Neural cell (in vitro differentiated cells): ENCODE measurements around the gene ABHD17A. TPM values are rescaled to one million over a fixed set of nuclear protein-coding genes. Genes with fewer than 3 reads are reported as not detected.

Experiments used
- H2AFZ ChIP-seq: fragments of 200-600, 300-800 bp; sonication (generic), shearing (Covaris generic); 2 replicates; pipeline ENCODE4 v1.6.0; 2014; ENCODE audit warnings: low read depth, mild to moderate bottlenecking, antibody characterized with exemption, low read length, moderate library complexity
- H3F3A ChIP-seq: fragments of 200-600 bp; shearing (Covaris generic); 2 replicates; pipeline ENCODE4 v1.6.1; 2016; ENCODE audit warnings: mild to moderate bottlenecking, moderate library complexity, mixed read lengths, antibody characterized with exemption, low read length; ENCODE audit not compliant: insufficient read depth, poor library complexity, severe bottlenecking
- H3K27ac ChIP-seq: fragments of 200-600, 300-800 bp; sonication (generic), shearing (Covaris generic); 2 replicates; pipeline ENCODE4 v1.5.1; 2014; ENCODE audit warnings: mild to moderate bottlenecking, low read length, moderate library complexity
- H3K27me3 ChIP-seq: fragments of 300-800, 200-600 bp; sonication (generic), shearing (Covaris generic); 2 replicates; pipeline ENCODE4 v1.6.0; 2014; ENCODE audit warnings: mild to moderate bottlenecking, low read depth, low read length, moderate library complexity; ENCODE audit not compliant: insufficient read depth
- H3K36me3 ChIP-seq: fragments of 300-800, 200-600 bp; sonication (generic), shearing (Covaris generic); 2 replicates; pipeline ENCODE4 v1.5.1; 2014; ENCODE audit warnings: mild to moderate bottlenecking, antibody characterized with exemption, low read length, moderate library complexity; ENCODE audit not compliant: insufficient read depth
- H3K4me2 ChIP-seq: fragments of 300-800, 200-600 bp; sonication (generic), shearing (Covaris generic); 2 replicates; pipeline ENCODE4 v1.6.0; 2014; ENCODE audit warnings: mild to moderate bottlenecking, low read length
- H3K4me3 ChIP-seq: fragments of 300-800, 200-600 bp; sonication (generic), shearing (Covaris generic); 2 replicates; pipeline ENCODE4 v1.5.1; 2014; ENCODE audit warnings: mild to moderate bottlenecking, low read length, moderate library complexity
- H3K79me2 ChIP-seq: fragments of 200-600 bp; shearing (Covaris generic); replicated peaks from 2 replicates; pipeline ENCODE4 v1.6.0; 2014; ENCODE audit warnings: mild to moderate bottlenecking, low read length, moderate library complexity; ENCODE audit not compliant: insufficient read depth
- H3K9ac ChIP-seq: fragments of 300-800, 200-600 bp; sonication (generic), shearing (Covaris generic); 2 replicates; pipeline ENCODE4 v1.6.1; 2016; ENCODE audit warnings: mild to moderate bottlenecking, low read length, mixed read lengths
- H3K9me2 ChIP-seq: fragments of 200-600 bp; shearing (Covaris generic); 2 replicates; pipeline ENCODE4 v1.6.1; 2016; ENCODE audit warnings: mild to moderate bottlenecking, low read length, mixed read lengths; ENCODE audit not compliant: insufficient read depth
- H3K9me3 ChIP-seq: fragments of 200-600, 300-800 bp; sonication (generic), shearing (Covaris generic); 2 replicates; pipeline ENCODE4 v1.6.1; 2016; ENCODE audit warnings: mild to moderate bottlenecking, mixed run types, low read length, moderate library complexity, mixed read lengths
- H4K20me1 ChIP-seq: fragments of 200-600 bp; shearing (Covaris generic); 2 replicates; pipeline ENCODE4 v1.6.1; 2016; ENCODE audit warnings: mild to moderate bottlenecking, mixed run types; ENCODE audit not compliant: insufficient read depth
- EP300 ChIP-seq: fragments of 450-650 bp; conservative IDR thresholded peaks from 2 replicates; pipeline ENCODE4 v1.6.1; 2014; ENCODE audit warnings: antibody characterized with exemption, mild to moderate bottlenecking, moderate library complexity; ENCODE audit not compliant: poor library complexity, severe bottlenecking
- EZH2 ChIP-seq: fragments of 200-600, 300-800 bp; shearing (Covaris generic), sonication (generic); IDR thresholded peaks from 2 replicates; pipeline ENCODE4 v1.6.1; 2014; ENCODE audit warnings: antibody characterized with exemption, low read length, borderline replicate concordance, mild to moderate bottlenecking; ENCODE audit not compliant: insufficient read depth, poor library complexity, severe bottlenecking
- MXI1 ChIP-seq: fragments of 450-650 bp; conservative IDR thresholded peaks from 2 replicates; pipeline ENCODE4 v1.6.1; 2014; ENCODE audit warnings: antibody characterized with exemption, mild to moderate bottlenecking; ENCODE audit not compliant: poor library complexity, severe bottlenecking
- POLR2AphosphoS5 ChIP-seq: IDR thresholded peaks from 2 replicates; pipeline ENCODE4 v1.6.1; 2012
- RAD21 ChIP-seq: fragments of 450-650 bp; conservative IDR thresholded peaks from 2 replicates; pipeline ENCODE4 v1.6.1; 2014; ENCODE audit warnings: antibody characterized with exemption, mild to moderate bottlenecking, moderate library complexity
- SMC3 ChIP-seq: fragments of 450-650 bp; conservative IDR thresholded peaks from 2 replicates; pipeline ENCODE4 v1.6.1; 2014; ENCODE audit warnings: antibody characterized with exemption, mild to moderate bottlenecking, moderate library complexity; ENCODE audit not compliant: poor library complexity
- TAF1 ChIP-seq: IDR thresholded peaks from 2 replicates; pipeline ENCODE4 v1.6.1; 2012; ENCODE audit warnings: low read depth
- polyA plus RNA-seq: library from polyadenylated mRNA; depleted of rRNA; stranded (reverse); fragments of >200 nt; gene quantifications from 2 replicates; pipeline ENCODE4 v1.2.3, GENCODE V29; 2014
- TF ChIP-seq, protein P1 (sequence below): IDR thresholded peaks from 2 replicates; pipeline ENCODE4 v1.6.1; 2012; ENCODE audit warnings: borderline replicate concordance
- TF ChIP-seq, protein P2 (sequence below): fragments of 450-650 bp; IDR thresholded peaks from 2 replicates; pipeline ENCODE4 v1.5.1; 2014; ENCODE audit warnings: antibody characterized with exemption, mild to moderate bottlenecking, moderate library complexity; ENCODE audit not compliant: poor library complexity, severe bottlenecking

The ABHD17A gene
- polyA plus RNA-seq, 1 donor from 2014 or later = 116 TPM

DNA sequence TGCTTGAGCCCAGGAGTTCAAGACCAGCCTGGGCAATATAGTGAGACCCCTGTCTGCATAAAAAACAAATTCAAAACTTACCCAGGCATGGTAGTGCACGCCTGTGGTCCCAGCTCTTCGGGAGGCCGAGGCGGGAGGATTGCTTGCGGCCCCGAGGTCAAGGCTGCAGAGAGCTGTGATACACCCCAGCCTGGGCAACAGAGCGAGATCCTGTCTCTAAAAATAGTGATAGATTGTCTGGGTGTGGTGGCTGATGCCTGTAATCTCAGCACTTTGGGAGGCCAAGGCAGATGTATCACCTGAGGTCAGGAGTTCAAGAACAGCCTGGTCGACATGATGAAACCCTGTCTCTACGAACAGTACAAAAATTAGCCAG is 18.0 kb downstream of the ABHD17A start:
- no peak overlapping the region for H3K4me2 ChIP-seq
- H3K27ac ChIP-seq = no peak overlapping the region
- peaks cover 3% of the 10 kb centered on the region for H3K27me3 ChIP-seq
- no peaks in the 10 kb centered on the region for H4K20me1 ChIP-seq
- no peaks in the 10 kb centered on the region for H3K9me2 ChIP-seq
- H3K79me2 ChIP-seq = no peaks in the 10 kb centered on the region
- H3F3A ChIP-seq = no peaks in the 10 kb centered on the region
- H2AFZ ChIP-seq = no peak overlapping the region
- no peaks in the 10 kb centered on the region for H3K9me3 ChIP-seq
- no peaks in the 10 kb centered on the region for H3K36me3 ChIP-seq
- H3K9ac ChIP-seq = no peak overlapping the region
- TF ChIP-seq, protein P1, sequence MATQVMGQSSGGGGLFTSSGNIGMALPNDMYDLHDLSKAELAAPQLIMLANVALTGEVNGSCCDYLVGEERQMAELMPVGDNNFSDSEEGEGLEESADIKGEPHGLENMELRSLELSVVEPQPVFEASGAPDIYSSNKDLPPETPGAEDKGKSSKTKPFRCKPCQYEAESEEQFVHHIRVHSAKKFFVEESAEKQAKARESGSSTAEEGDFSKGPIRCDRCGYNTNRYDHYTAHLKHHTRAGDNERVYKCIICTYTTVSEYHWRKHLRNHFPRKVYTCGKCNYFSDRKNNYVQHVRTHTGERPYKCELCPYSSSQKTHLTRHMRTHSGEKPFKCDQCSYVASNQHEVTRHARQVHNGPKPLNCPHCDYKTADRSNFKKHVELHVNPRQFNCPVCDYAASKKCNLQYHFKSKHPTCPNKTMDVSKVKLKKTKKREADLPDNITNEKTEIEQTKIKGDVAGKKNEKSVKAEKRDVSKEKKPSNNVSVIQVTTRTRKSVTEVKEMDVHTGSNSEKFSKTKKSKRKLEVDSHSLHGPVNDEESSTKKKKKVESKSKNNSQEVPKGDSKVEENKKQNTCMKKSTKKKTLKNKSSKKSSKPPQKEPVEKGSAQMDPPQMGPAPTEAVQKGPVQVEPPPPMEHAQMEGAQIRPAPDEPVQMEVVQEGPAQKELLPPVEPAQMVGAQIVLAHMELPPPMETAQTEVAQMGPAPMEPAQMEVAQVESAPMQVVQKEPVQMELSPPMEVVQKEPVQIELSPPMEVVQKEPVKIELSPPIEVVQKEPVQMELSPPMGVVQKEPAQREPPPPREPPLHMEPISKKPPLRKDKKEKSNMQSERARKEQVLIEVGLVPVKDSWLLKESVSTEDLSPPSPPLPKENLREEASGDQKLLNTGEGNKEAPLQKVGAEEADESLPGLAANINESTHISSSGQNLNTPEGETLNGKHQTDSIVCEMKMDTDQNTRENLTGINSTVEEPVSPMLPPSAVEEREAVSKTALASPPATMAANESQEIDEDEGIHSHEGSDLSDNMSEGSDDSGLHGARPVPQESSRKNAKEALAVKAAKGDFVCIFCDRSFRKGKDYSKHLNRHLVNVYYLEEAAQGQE = no peak
- TF ChIP-seq MXI1 (no peak), SMC3 (no peak), EZH2 (no peak), TAF1 (no peak), RAD21 (no peak), POLR2AphosphoS5 (no peak), EP300 (no peak)
- TF ChIP-seq, protein P2, sequence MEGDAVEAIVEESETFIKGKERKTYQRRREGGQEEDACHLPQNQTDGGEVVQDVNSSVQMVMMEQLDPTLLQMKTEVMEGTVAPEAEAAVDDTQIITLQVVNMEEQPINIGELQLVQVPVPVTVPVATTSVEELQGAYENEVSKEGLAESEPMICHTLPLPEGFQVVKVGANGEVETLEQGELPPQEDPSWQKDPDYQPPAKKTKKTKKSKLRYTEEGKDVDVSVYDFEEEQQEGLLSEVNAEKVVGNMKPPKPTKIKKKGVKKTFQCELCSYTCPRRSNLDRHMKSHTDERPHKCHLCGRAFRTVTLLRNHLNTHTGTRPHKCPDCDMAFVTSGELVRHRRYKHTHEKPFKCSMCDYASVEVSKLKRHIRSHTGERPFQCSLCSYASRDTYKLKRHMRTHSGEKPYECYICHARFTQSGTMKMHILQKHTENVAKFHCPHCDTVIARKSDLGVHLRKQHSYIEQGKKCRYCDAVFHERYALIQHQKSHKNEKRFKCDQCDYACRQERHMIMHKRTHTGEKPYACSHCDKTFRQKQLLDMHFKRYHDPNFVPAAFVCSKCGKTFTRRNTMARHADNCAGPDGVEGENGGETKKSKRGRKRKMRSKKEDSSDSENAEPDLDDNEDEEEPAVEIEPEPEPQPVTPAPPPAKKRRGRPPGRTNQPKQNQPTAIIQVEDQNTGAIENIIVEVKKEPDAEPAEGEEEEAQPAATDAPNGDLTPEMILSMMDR = no peak
- H3K4me3 ChIP-seq = no peak overlapping the region

DNA sequence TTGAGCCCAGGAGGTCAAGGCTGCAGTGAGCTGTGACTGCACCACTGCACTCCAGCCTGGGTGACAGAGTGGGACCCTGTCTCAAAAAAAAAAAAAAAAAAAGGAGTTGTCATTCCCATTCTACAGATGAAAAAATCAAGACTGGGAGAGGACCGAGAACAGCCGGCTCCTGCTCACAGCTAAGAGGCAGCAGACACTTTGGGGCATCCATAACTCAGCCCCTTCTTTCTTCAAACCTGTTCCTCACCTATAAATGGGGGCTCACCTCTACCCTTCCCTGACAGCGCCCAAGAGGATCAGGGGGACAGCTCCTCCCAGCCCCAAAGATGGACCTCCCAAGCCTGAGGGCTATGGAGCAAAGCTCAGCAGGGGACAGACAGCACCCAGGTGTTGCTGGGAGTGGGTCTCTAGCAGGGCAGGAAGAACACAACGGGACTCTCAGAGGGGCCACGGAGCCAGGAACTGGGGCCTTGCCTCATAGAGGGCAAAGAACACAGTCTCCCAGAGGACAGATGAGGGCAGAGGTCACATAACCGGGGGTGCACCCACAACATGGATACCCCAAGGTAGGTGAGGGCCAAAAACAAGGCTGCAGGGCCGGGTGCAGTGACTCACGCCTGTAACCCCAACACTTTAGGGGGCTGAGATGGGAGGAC is 18.5 kb downstream of the ABHD17A start:
- Histone ChIP-seq H3F3A (no peaks in the 10 kb centered on the region), H3K36me3 (no peaks in the 10 kb centered on the region), H3K9me3 (no peaks in the 10 kb centered on the region), H3K4me3 (no peak overlapping the region), H3K27ac (no peak overlapping the region), H3K27me3 (peaks cover 8% of the 10 kb centered on the region), H3K9me2 (no peaks in the 10 kb centered on the region), H4K20me1 (no peaks in the 10 kb centered on the region), H2AFZ (no peak overlapping the region), H3K9ac (no peak overlapping the region), H3K4me2 (no peak overlapping the region), H3K79me2 (no peaks in the 10 kb centered on the region)
- no peak for TF ChIP-seq TAF1
